Ascending aorta (tissue), 2 donors: ENCODE data around the gene ZC3H13. TPM values are rescaled to one million over a fixed set of nuclear protein-coding genes. Genes with fewer than 3 reads are reported as not detected.

Source experiments
- DNase-seq, 2 donors: peaks; one replicate each; pipeline ENCODE4 v3.0.0-alpha.2; 2019; ENCODE audit warnings: low spot score in 2 of 2
- H3K27ac ChIP-seq, 2 donors: fragments of 200-600 bp; sonication (generic); one replicate each; pipeline ENCODE4 v1.5.1; 2016 to 2017; ENCODE audit warnings: mild to moderate bottlenecking in 1 of 2
- H3K27me3 ChIP-seq: fragments of 200-600 bp; sonication (generic); one replicate; pipeline ENCODE4 v1.5.1; 2017
- H3K36me3 ChIP-seq, 2 donors: fragments of 200-600 bp; sonication (generic); one replicate each; pipeline ENCODE4 v1.5.1; 2016
- H3K4me1 ChIP-seq, 2 donors: fragments of 200-600 bp; sonication (generic); one replicate each; pipeline ENCODE4 v1.5.1; 2016 to 2017; ENCODE audit warnings: mild to moderate bottlenecking in 1 of 2
- H3K4me3 ChIP-seq, 2 donors: fragments of 200-600 bp; sonication (generic); one replicate each; pipeline ENCODE4 v1.5.1; 2016 to 2017; ENCODE audit warnings: mild to moderate bottlenecking in 1 of 2
- H3K9me3 ChIP-seq, 2 donors: fragments of 200-600 bp; sonication (generic); one replicate each; pipeline ENCODE4 v1.5.1; 2016
- intact Hi-C: fragments of 100-400 bp; cut with DNase I; formaldehyde crosslinking; loops from one replicate; pipeline ENCODE4 v1.15.1; 2023
- total RNA-seq: library from RNA; depleted of rRNA; stranded (reverse); fragments of >200 nt; gene quantifications from one replicate; pipeline ENCODE4 v1.1.0, GENCODE V29; 2016
- TF ChIP-seq, protein P1 (sequence below), 3 experiments: fragments of 200-600 bp in 2 of 3; fragments of 450-650 bp in 1 of 3; sonication (generic) in 2 of 3; IDR thresholded peaks; one replicate each; pipeline ENCODE4 v1.5.1; 2016 to 2019; ENCODE audit warnings: antibody characterized with exemption in 3 of 3, mild to moderate bottlenecking in 1 of 3, moderate library complexity in 1 of 3

Gene ZC3H13
- total RNA-seq, 1 donor from 2014 or later, result 25.8 TPM

DNA sequence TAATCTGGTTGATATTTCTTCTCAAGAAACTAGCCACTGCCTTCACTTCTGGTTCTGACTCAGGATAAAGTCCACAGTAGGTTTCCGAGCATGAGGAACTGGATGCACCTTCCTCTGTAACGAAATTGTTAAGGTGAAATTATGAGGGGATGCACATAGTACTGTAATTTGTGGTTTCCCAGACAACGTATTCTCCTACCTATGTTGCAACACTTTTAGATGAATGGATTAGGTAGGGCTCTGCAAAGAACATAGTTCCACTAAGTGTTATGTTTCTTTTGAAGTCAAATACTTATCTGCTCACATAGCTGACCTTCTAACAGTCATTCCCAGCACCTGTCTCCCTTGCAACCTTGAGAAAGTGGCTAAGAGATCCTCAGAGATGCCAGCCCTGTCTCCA is 5.7 kb upstream of the ZC3H13 start:
- H3K4me1 ChIP-seq, result no peaks in the 10 kb centered on the region
- H3K4me3 ChIP-seq, result no peak overlapping the region
- no peaks in the 10 kb centered on the region for H3K27me3 ChIP-seq
- no peak overlapping the region for H3K27ac ChIP-seq
- no peaks in the 10 kb centered on the region for H3K36me3 ChIP-seq
- DNase-seq, result no peak
- TF ChIP-seq, protein P1, sequence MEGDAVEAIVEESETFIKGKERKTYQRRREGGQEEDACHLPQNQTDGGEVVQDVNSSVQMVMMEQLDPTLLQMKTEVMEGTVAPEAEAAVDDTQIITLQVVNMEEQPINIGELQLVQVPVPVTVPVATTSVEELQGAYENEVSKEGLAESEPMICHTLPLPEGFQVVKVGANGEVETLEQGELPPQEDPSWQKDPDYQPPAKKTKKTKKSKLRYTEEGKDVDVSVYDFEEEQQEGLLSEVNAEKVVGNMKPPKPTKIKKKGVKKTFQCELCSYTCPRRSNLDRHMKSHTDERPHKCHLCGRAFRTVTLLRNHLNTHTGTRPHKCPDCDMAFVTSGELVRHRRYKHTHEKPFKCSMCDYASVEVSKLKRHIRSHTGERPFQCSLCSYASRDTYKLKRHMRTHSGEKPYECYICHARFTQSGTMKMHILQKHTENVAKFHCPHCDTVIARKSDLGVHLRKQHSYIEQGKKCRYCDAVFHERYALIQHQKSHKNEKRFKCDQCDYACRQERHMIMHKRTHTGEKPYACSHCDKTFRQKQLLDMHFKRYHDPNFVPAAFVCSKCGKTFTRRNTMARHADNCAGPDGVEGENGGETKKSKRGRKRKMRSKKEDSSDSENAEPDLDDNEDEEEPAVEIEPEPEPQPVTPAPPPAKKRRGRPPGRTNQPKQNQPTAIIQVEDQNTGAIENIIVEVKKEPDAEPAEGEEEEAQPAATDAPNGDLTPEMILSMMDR (IDR thresholded peaks at IDR 0.05), result no peak
- intact Hi-C loops, result no loop called here
- H3K9me3 ChIP-seq, result no peaks in the 10 kb centered on the region

DNA sequence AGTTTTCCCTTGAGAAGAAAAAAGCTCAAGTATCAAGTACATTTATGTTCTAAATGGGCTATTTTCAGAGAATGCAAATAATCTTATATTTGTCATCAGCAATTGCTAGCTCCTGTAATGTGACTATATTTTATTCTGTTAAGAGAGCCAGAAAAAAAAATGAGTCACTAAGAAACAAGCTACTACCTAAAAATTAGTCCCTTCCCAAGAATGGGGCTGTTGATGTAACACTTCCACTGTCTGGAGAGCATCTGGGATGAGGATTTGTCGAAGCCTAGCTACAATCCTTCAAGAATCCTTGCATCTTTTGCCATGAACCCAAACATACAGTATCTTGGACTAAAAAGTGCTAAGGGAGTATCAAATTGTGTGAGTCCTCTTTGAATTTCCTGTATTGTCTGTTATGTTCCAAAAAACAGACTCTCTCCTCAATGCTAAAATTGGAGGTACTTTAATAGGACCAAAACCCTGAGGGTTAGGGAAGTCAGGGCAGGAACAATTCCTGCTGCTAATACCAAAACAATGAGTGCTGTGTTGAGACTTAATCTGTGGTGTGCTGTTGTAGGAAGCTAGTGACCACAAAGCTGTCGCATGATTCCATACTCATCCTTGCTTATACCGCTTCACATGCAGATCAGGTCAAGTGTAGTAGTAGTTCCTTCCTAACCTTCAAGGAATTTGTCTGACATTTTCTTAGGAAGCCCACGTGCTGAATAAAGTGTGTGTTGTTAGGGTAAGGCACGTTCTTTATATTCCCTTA is 4.9 kb upstream of the ZC3H13 start:
- DNase-seq, result no peak
- TF ChIP-seq, protein P1 (IDR thresholded peaks at IDR 0.05), result no peak

DNA sequence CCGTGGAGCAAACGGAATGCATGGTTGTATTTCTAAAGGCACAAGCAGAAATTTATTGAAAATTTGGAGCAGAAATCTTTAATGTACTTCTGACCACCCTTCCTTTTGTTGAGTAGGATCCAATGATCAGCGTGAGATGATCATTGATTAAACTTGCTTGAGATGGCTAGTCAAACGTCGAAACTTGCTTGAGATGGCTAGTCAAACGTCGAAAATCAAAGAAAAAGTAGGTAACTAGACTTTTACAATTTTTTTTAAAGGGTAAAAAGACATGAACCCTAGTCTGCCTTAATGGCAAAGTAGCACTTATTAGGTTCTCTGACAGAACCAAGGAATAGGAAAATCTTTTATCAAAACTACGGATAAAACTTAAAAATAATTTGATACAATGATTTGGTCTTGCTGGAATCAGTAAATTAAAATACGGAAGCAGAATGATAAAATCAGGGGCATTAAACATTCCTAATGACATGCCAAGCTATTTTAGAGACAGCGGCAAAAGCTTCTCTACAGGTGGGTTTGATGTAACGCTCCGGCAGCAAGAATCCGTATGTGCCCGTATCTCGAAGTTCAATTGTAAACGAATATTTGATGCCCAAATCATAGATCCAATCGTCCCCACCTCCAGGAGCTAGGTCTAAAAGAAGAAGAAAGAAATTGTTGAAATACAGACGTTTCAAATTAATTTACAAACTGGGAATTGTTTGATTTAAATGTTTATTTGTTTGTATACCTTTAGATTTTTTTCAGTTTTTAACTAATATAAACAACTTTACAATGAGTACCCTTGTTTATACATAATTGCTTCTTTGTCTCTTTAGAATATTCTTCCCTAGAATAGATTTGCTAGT is 841 bp upstream of the ZC3H13 start:
- Histone ChIP-seq H3K4me3 (peak overlapping the region; percentile 72 to 83), H3K27me3 (no peaks in the 10 kb centered on the region), H3K9me3 (no peaks in the 10 kb centered on the region), H3K27ac (peak overlapping the region; percentile 90 to 94), H3K4me1 (peaks cover 2 to 18% of the 10 kb centered on the region in 2 donors), H3K36me3 (no peaks in the 10 kb centered on the region)
- TF ChIP-seq, protein P1 (IDR thresholded peaks at IDR 0.05), result no peak
- no peak for DNase-seq
- intact Hi-C loops, result loop anchor here (5.0 kb wide), 1 partner anchor 739 kb away; no protein-coding TSS in a partner anchor

More for the DNA sequence above, 4.9 kb upstream of the ZC3H13 start:
- no peaks in the 10 kb centered on the region for H3K4me1 ChIP-seq
- intact Hi-C loops, result no loop called here
- no peaks in the 10 kb centered on the region for H3K27me3 ChIP-seq
- H3K27ac ChIP-seq, result no peak overlapping the region
- H3K4me3 ChIP-seq, result no peak overlapping the region
- no peaks in the 10 kb centered on the region for H3K36me3 ChIP-seq
- H3K9me3 ChIP-seq, result no peaks in the 10 kb centered on the region

DNA sequence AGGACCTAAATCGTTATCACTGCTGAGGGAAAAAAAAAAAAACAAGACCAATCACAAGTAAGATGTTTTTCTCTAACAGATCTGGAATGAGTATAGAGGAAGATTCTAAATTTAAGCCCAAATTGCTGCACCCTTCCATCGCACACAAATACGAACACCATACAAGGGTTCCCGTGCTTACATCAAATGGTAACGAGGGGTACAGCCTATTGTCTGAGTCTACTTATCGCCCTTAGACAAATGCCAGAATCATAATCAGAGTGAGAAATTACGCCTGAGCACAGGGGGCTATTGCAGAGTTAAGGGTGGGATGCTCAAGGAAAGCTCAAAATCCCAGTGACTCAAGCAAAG is 603 bp downstream of the ZC3H13 start:
- no peak for DNase-seq
- no peaks in the 10 kb centered on the region for H3K27me3 ChIP-seq
- TF ChIP-seq, protein P1 (IDR thresholded peaks at IDR 0.05), result no peak
- H3K9me3 ChIP-seq, result no peaks in the 10 kb centered on the region
- H3K4me3 ChIP-seq, result peak overlapping the region; percentile 72 to 83
- intact Hi-C loops, result loop anchor here (5.0 kb wide), 1 partner anchor 740 kb away; no protein-coding TSS in a partner anchor
- no peaks in the 10 kb centered on the region for H3K36me3 ChIP-seq
- peak overlapping the region; percentile 90 to 94 for H3K27ac ChIP-seq
- peaks cover 2 to 18% of the 10 kb centered on the region in 2 donors for H3K4me1 ChIP-seq

DNA sequence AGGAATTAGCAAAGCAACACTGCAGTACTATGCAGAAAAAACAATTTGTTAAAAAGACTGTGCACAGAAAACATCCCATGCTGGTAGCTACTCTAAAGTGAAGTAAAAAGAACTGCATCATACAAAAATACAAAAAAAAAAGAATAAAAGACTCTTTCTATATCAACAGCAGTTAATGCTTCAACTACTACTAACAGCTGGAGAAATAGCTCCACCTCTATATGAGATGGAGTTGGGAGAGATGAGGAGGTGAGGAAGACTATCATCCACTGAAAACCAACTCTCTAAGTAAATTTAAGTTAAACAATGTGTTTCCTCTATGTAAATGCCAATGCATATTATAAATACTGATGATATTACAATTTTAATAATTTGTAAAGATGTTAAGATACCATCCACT is 1.8 kb downstream of the ZC3H13 start:
- H3K27ac ChIP-seq, result no peak overlapping the region
- TF ChIP-seq, protein P1 (IDR thresholded peaks at IDR 0.05), result no peak
- H3K4me1 ChIP-seq, result peaks cover 2 to 18% of the 10 kb centered on the region in 2 donors
- H3K36me3 ChIP-seq, result no peaks in the 10 kb centered on the region
- H3K27me3 ChIP-seq, result no peaks in the 10 kb centered on the region
- H3K4me3 ChIP-seq, result peak overlapping the region in 1 of 2 donors; percentile 83
- intact Hi-C loops, result loop anchor here (5.0 kb wide), 1 partner anchor 742 kb away; no protein-coding TSS in a partner anchor
- DNase-seq, result no peak
- H3K9me3 ChIP-seq, result no peaks in the 10 kb centered on the region
